IMR-90 (cell line): ENCODE data around the gene HSP90AB1. TPM values are rescaled to one million over a fixed set of nuclear protein-coding genes. Genes with fewer than 3 reads are reported as not detected.
A peak's percentile ranks its signal among the peaks of the same experiment; 100 is the strongest.

Experiments
- ATAC-seq: fragments of 200-7000 bp; cut with Tn5 transposase; 2 replicates; pipeline ENCODE4 v1.9.1; 2020; ENCODE audit warnings: low read depth, mild to moderate bottlenecking, moderate library complexity
- BruUV-seq: library from RNA; stranded (reverse); fragments of 400-500 nt; replicated peaks from 2 replicates; lab custom pipeline; 2021; lab: Mats Ljungman, UMichigan
- CTCF ChIA-PET: fragments of 300-600 bp; formaldehyde crosslinking; extraction: SDS; loops from one replicate; lab custom pipeline; 2021; ENCODE audit warnings: antibody characterized with exemption; lab: Yijun Ruan, JAX
- POLR2A ChIA-PET: fragments of 300-600 bp; sonication (Branson Sonifier 250); formaldehyde crosslinking; loops from one replicate; lab custom pipeline; 2022; ENCODE audit warnings: antibody characterized with exemption; ENCODE audit not compliant: unreplicated experiment; lab: Charles Lee
- DNase-seq: peaks from one replicate; pipeline ENCODE4 v3.0.0; 2013
- H2AFZ ChIP-seq: replicated peaks from 2 replicates; pipeline ENCODE3; 2013; ENCODE audit warnings: low read length, mild to moderate bottlenecking; ENCODE audit not compliant: poor library complexity
- H2AK5ac ChIP-seq: 2 replicates; pipeline ENCODE4 v1.6.1; 2013; ENCODE audit warnings: low read depth, low read length, inconsistent platforms
- H2AK9ac ChIP-seq: replicated peaks from 2 replicates; pipeline ENCODE3; 2013; ENCODE audit warnings: mild to moderate bottlenecking, low read depth, low read length, moderate library complexity; ENCODE audit not compliant: poor library complexity
- H2BK120ac ChIP-seq: 2 replicates; pipeline ENCODE4 v1.6.1; 2013; ENCODE audit warnings: low read depth, low read length, inconsistent platforms
- H2BK15ac ChIP-seq: 3 replicates; pipeline ENCODE4 v1.6.1; 2013; ENCODE audit warnings: low read depth, low read length, inconsistent platforms
- H2BK20ac ChIP-seq: 2 replicates; pipeline ENCODE4 v1.6.1; 2013; ENCODE audit warnings: low read depth, mild to moderate bottlenecking, inconsistent platforms, low read length, moderate library complexity
- H2BK5ac ChIP-seq: 2 replicates; pipeline ENCODE4 v1.6.1; 2013; ENCODE audit warnings: mild to moderate bottlenecking, low read depth, low read length, inconsistent platforms; ENCODE audit not compliant: poor library complexity, severe bottlenecking
- H3K14ac ChIP-seq: replicated peaks from 2 replicates; pipeline ENCODE4 v1.6.1; 2013; ENCODE audit warnings: low read depth, low read length, inconsistent platforms
- H3K18ac ChIP-seq: 2 replicates; pipeline ENCODE4 v1.6.1; 2013; ENCODE audit warnings: low read depth, low read length, control low read depth
- H3K23ac ChIP-seq: 2 replicates; pipeline ENCODE4 v1.6.1; 2013; ENCODE audit warnings: low read depth, low read length, inconsistent platforms
- H3K27ac ChIP-seq: 2 replicates; pipeline ENCODE4 v1.5.1; 2013; ENCODE audit warnings: mild to moderate bottlenecking, control low read depth, low read length; ENCODE audit not compliant: insufficient read depth
- H3K27me3 ChIP-seq: 2 replicates; pipeline ENCODE4 v1.6.1; 2013; ENCODE audit warnings: low read length; ENCODE audit not compliant: control insufficient read depth, insufficient read depth
- H3K36me3 ChIP-seq: 2 replicates; pipeline ENCODE4 v1.6.1; 2013; ENCODE audit warnings: low read length, mixed read lengths; ENCODE audit not compliant: control insufficient read depth, insufficient read depth
- H3K4ac ChIP-seq: 2 replicates; pipeline ENCODE4 v1.6.1; 2013; ENCODE audit warnings: low read depth, low read length, inconsistent platforms
- H3K4me1 ChIP-seq: 2 replicates; pipeline ENCODE4 v1.6.1; 2013; ENCODE audit warnings: low read length, mixed read lengths; ENCODE audit not compliant: control insufficient read depth, insufficient read depth
- H3K4me2 ChIP-seq: 2 replicates; pipeline ENCODE4 v1.6.1; 2013; ENCODE audit warnings: low read depth, mild to moderate bottlenecking, control low read depth, low read length, moderate library complexity
- H3K4me3 ChIP-seq: 2 replicates; pipeline ENCODE4 v1.5.1; 2013; ENCODE audit warnings: low read depth, mild to moderate bottlenecking, control low read depth, low read length, moderate library complexity; ENCODE audit not compliant: insufficient read depth
- H3K56ac ChIP-seq: 2 replicates; pipeline ENCODE4 v1.6.1; 2013; ENCODE audit warnings: low read length, inconsistent platforms; ENCODE audit not compliant: insufficient read depth; ENCODE audit errors: extremely low read depth
- H3K79me1 ChIP-seq, 2 experiments: 2 replicates each; pipeline ENCODE4 v1.6.1; 2013; ENCODE audit warnings: low read length in 2 of 2, inconsistent platforms in 1 of 2, low read depth in 1 of 2
- H3K9ac ChIP-seq: 2 replicates; pipeline ENCODE4 v1.6.1; 2013; ENCODE audit warnings: low read depth, low read length, control low read depth
- H3K9me1 ChIP-seq: 2 replicates; pipeline ENCODE4 v1.6.1; 2013; ENCODE audit warnings: low read length, inconsistent platforms; ENCODE audit not compliant: insufficient read depth
- H3K9me3 ChIP-seq: 2 replicates; pipeline ENCODE4 v1.6.1; 2013; ENCODE audit warnings: low read length; ENCODE audit not compliant: control insufficient read depth, insufficient read depth
- H4K20me1 ChIP-seq: 2 replicates; pipeline ENCODE4 v1.6.1; 2013; ENCODE audit warnings: low read length, inconsistent platforms; ENCODE audit not compliant: insufficient read depth
- H4K5ac ChIP-seq: 2 replicates; pipeline ENCODE4 v1.6.1; 2013; ENCODE audit warnings: mild to moderate bottlenecking, low read depth, low read length, control low read depth
- H4K8ac ChIP-seq, 2 experiments: 2 replicates each; pipeline ENCODE4 v1.6.1; 2013; ENCODE audit warnings: low read depth in 2 of 2, low read length in 2 of 2, control low read depth in 1 of 2, inconsistent platforms in 1 of 2
- H4K91ac ChIP-seq: 2 replicates; pipeline ENCODE4 v1.6.1; 2013; ENCODE audit warnings: low read depth, low read length, inconsistent platforms; ENCODE audit not compliant: insufficient read depth
- CHD1 ChIP-seq: IDR thresholded peaks from 2 replicates; pipeline ENCODE4 v1.6.1; 2012; ENCODE audit warnings: low read depth, low read length, improper control_type of control experiment
- ELK1 ChIP-seq: fragments of 150-350 bp; IDR thresholded peaks from 2 replicates; pipeline ENCODE4 v1.6.1; 2016; ENCODE audit warnings: low read depth, mild to moderate bottlenecking, low read length, moderate library complexity, borderline replicate concordance
- MAZ ChIP-seq: IDR thresholded peaks from 2 replicates; pipeline ENCODE4 v1.6.1; 2012; ENCODE audit warnings: low read depth, mild to moderate bottlenecking, low read length, improper control_type of control experiment, moderate library complexity, borderline replicate concordance
- MXI1 ChIP-seq: IDR thresholded peaks from 2 replicates; pipeline ENCODE4 v1.6.1; 2012; ENCODE audit warnings: low read depth, mild to moderate bottlenecking, low read length, moderate library complexity, borderline replicate concordance
- NFE2L2 ChIP-seq: fragments of 150-350 bp; IDR thresholded peaks from 2 replicates; pipeline ENCODE4 v1.6.1; 2016; ENCODE audit warnings: low read depth, mild to moderate bottlenecking, low read length
- POLR2A ChIP-seq: IDR thresholded peaks from 2 replicates; pipeline ENCODE4 v1.6.1; 2012; ENCODE audit warnings: mild to moderate bottlenecking, low read depth, low read length
- RFX5 ChIP-seq: IDR thresholded peaks from 2 replicates; pipeline ENCODE4 v1.8.0; 2012; ENCODE audit warnings: low read depth, mild to moderate bottlenecking, low read length, moderate library complexity
- WGBS, 2 experiments: methylation state at CpG; one replicate each; pipeline versions ENCODE4 v1.1.5 to v1.1.7; 2013; ENCODE audit warnings: missing lambda C conversion rate in 2 of 2; ENCODE audit not compliant: insufficient read length in 1 of 2; ENCODE audit errors: extremely low coverage in 2 of 2; 5-methylcytosine and 5-hydroxymethylcytosine counted together
- dilution Hi-C: fragments of 300-500 bp; cut with HindIII; formaldehyde crosslinking; loops from one replicate; pipeline ENCODE4 v1.14.3; 2018; ENCODE audit warnings: low sequenced_read_pairs; ENCODE audit not compliant: unreplicated experiment
- in situ Hi-C: fragments of 300-500 bp; cut with MboI; formaldehyde crosslinking; loops from 3 replicates; pipeline ENCODE4 v1.14.3; 2019; ENCODE audit warnings: low sequenced_read_pairs, inconsistent platforms, mixed read lengths
- intact Hi-C: fragments of 100-400 bp; cut with micrococcal nuclease; formaldehyde crosslinking; loops from 2 replicates; pipeline ENCODE4 v1.10.0; 2022
- polyA plus RNA-seq, 3 experiments: library from polyadenylated mRNA; depleted of rRNA; stranded (reverse); fragments of >200 nt; gene quantifications; 2 replicates each; pipeline ENCODE4 v1.2.3, GENCODE V29; 2012; ENCODE audit warnings: low replicate concordance in 1 of 3
- total RNA-seq: library from RNA; depleted of rRNA; stranded (reverse); fragments of >200 nt; gene quantifications from 2 replicates; pipeline ENCODE4 v1.2.3, GENCODE V29; 2012
- TF ChIP-seq, protein P1 (sequence below): conservative IDR thresholded peaks from 2 replicates; pipeline ENCODE4 v1.5.1; 2012; ENCODE audit warnings: mild to moderate bottlenecking, low read depth, low read length, improper control_type of control experiment

Gene HSP90AB1
- total and polyA plus RNA-seq, 2 of the 4 experiments (the other 2 are of a cell fraction): 887 to 1,307 TPM

GRCh38 chr6:44225579-44226325 is 21.1 kb upstream of the HSP90AB1 start:
- WGBS, 2 experiments: 100% methylated on average over 2 of the region's 8 CpGs; no CpG with 5 or more reads in 1 of the 2 experiments
- Histone ChIP-seq H4K91ac (no peak overlapping the region), H2BK20ac (no peak overlapping the region)

More at GRCh38 chr6:44225579-44226325, 21.1 kb upstream of the HSP90AB1 start:
- Histone ChIP-seq H2BK15ac (no peak overlapping the region), H3K9me1 (no peaks in the 10 kb centered on the region; the same call in 1 of the 2 replicates), H2AFZ (no peak overlapping the region), H4K8ac (no peak overlapping the region), H3K79me1 (peaks cover 0 to 8% of the 10 kb centered on the region in 2 experiments; a peak in 1 of 4 replicates), H3K4me3 (no peak overlapping the region), H3K4me2 (no peak overlapping the region), H3K36me3 (no peaks in the 10 kb centered on the region), H3K14ac (no peak overlapping the region), H3K4me1 (peaks cover 16% of the 10 kb centered on the region), H2AK9ac (peak overlapping the region; percentile 23), H3K56ac (no peak overlapping the region), H3K23ac (no peak overlapping the region), H3K9me3 (no peaks in the 10 kb centered on the region), H4K20me1 (no peaks in the 10 kb centered on the region), H2BK5ac (no peak overlapping the region), H2BK120ac (no peak overlapping the region), H3K18ac (no peak overlapping the region), H2AK5ac (no peak overlapping the region), H3K9ac (no peak overlapping the region), H4K5ac (no peak overlapping the region), H3K27me3 (no peaks in the 10 kb centered on the region), H3K27ac (no peak overlapping the region), H3K4ac (no peak overlapping the region)
- ATAC-seq: no peak
- TF ChIP-seq MXI1 (no peak), NFE2L2 (no peak), MAZ (no peak), ELK1 (no peak), CHD1 (no peak), RFX5 (no peak), POLR2A (no peak)
- TF ChIP-seq, protein P1, sequence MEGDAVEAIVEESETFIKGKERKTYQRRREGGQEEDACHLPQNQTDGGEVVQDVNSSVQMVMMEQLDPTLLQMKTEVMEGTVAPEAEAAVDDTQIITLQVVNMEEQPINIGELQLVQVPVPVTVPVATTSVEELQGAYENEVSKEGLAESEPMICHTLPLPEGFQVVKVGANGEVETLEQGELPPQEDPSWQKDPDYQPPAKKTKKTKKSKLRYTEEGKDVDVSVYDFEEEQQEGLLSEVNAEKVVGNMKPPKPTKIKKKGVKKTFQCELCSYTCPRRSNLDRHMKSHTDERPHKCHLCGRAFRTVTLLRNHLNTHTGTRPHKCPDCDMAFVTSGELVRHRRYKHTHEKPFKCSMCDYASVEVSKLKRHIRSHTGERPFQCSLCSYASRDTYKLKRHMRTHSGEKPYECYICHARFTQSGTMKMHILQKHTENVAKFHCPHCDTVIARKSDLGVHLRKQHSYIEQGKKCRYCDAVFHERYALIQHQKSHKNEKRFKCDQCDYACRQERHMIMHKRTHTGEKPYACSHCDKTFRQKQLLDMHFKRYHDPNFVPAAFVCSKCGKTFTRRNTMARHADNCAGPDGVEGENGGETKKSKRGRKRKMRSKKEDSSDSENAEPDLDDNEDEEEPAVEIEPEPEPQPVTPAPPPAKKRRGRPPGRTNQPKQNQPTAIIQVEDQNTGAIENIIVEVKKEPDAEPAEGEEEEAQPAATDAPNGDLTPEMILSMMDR: no peak
- ChIA-PET POLR2A (no interaction called here), CTCF (no interaction called here)
- intact Hi-C loops (no loop called here), in situ Hi-C loops (no loop called here), dilution Hi-C loops (no loop called here)
- DNase-seq: no peak
- BruUV-seq: no TSS peak
